ENCODE results near the gene DDR1. TPM values are rescaled to one million over a fixed set of nuclear protein-coding genes. Genes with fewer than 3 reads are reported as not detected.

Gene DDR1
- total RNA-seq, 4 donors from 2014 or later, result 9.9 to 77.3 (median 48.7) TPM

GRCh38 chr6:30935018-30935417, 50.7 kb downstream of the DDR1 start:
- TF ChIP-seq CTCF (IDR thresholded peaks at IDR 0.05), result no peak
- DNase-seq (ENCODE audit: low spot score), result no peak
- no peak for ATAC-seq (ENCODE audit: low FRiP score)

- ATAC-seq (ENCODE audit: low FRiP score) (no peak), DNase-seq (ENCODE audit: low spot score) (no peak)
- TF ChIP-seq CTCF (IDR thresholded peaks at IDR 0.05), result no peak
Measured at GRCh38 chr6:30937265-30937664, 52.9 kb downstream of the DDR1 start.

GRCh38 chr6:30938730-30939129, 54.4 kb downstream of the DDR1 start:
- TF ChIP-seq CTCF (IDR thresholded peaks at IDR 0.05), result no peak
- ATAC-seq (ENCODE audit: low FRiP score) (no peak), DNase-seq (ENCODE audit: low spot score) (no peak)

GRCh38 chr6:30939473-30939872, 55.2 kb downstream of the DDR1 start:
- TF ChIP-seq CTCF (IDR thresholded peaks at IDR 0.05), result no peak
- peak; percentile 48 for ATAC-seq (ENCODE audit: low FRiP score)
- DNase-seq (ENCODE audit: low spot score), result no peak

GRCh38 chr6:30940361-30940986, 56.2 kb downstream of the DDR1 start, which contains the start of gene MUCL3:
TSS of gene MUCL3 (plus strand) at chr6:30940973. CDS start at chr6:30941000, 27 bp downstream.
- ATAC-seq (ENCODE audit: low FRiP score) (no peak), DNase-seq (ENCODE audit: low spot score) (no peak)
- no peak for TF ChIP-seq CTCF (IDR thresholded peaks at IDR 0.05)

- no peak for TF ChIP-seq CTCF (IDR thresholded peaks at IDR 0.05)
- ATAC-seq (ENCODE audit: low FRiP score) (peak; percentile 56), DNase-seq (ENCODE audit: low spot score) (peak; percentile 35)
Measured at GRCh38 chr6:30942338-30943060, 58.2 kb downstream of the DDR1 start.

GRCh38 chr6:30944051-30944450, 59.7 kb downstream of the DDR1 start:
- no peak for TF ChIP-seq CTCF (IDR thresholded peaks at IDR 0.05)
- ATAC-seq (ENCODE audit: low FRiP score), result no peak
- DNase-seq (ENCODE audit: low spot score), result no peak
